Measurements from ENCODE around the gene TECTA.

Gene TECTA

GRCh38 chr11:121132211-121132976 is 31.4 kb downstream of the TECTA start:
- no peak for TF ChIP-seq CTCF (IDR thresholded peaks at IDR 0.05; ENCODE audit: extremely low read depth, insufficient read depth, missing control alignments)
- in situ Hi-C loops (cut with MboI; ENCODE audit: low pct_unique_long_range_greater_than_20kb, low sequenced_read_pairs, unreplicated experiment) = no loop called here
- no peak for DNase-seq (ENCODE audit: low spot score)

DNA sequence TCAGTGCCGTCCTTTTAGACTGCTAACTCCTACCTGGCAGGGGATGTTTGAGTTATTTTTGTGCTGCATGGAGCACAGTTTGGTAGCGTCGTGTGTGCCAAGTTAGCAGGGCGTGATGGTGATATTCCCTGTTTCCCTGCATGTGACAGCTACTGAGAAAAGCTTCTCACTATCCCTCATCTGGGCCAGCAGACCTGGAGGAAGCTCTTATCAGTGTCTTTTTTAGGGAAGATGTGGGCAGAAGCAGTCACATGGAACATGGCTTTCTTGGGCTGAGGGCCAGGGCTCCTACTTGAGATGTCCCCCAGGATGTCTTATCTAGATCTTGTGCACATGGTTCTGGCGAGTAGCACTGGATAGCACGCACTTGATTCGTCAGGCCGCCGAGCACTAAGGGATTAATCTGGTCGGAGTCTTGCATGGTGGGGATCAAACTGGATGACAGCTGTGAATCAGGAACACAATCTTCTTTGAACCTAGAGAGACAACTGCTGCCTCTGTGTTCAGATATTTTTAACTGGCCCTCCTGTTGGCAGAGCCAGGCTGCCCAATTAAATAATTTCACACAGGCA is 33.8 kb downstream of the TECTA start:
- in situ Hi-C loops (cut with MboI; ENCODE audit: low pct_unique_long_range_greater_than_20kb, low sequenced_read_pairs, unreplicated experiment) = no loop called here
- no peak for DNase-seq (ENCODE audit: low spot score)
- no peak for TF ChIP-seq CTCF (IDR thresholded peaks at IDR 0.05; ENCODE audit: extremely low read depth, insufficient read depth, missing control alignments)

- TF ChIP-seq CTCF (IDR thresholded peaks at IDR 0.05; ENCODE audit: extremely low read depth, insufficient read depth, missing control alignments) = no peak
- in situ Hi-C loops (cut with MboI; ENCODE audit: low pct_unique_long_range_greater_than_20kb, low sequenced_read_pairs, unreplicated experiment) = no loop called here
- no peak for DNase-seq (ENCODE audit: low spot score)
These were observed 36.0 kb downstream of the TECTA start for GRCh38 chr11:121137005-121137404.

DNA sequence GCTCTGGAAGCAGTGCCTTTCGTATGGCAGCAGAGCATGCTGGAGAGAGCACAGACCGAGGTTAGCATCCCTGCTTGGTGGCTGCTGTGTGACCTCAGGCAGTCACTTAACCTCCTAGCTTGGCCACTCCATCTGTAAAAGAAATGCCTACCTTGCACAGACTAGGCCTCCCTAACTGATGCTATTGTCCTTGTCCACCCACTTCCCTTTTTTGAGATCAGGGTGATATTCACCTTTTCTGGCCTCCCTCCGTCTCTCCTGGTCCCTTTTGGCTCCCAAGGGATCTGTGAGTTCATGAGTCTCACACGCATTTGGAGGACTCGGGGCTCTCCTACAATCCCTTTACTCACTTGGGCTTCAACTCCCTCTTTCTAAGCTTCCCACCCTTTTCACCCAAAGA is 37.2 kb downstream of the TECTA start:
- no peak for TF ChIP-seq CTCF (IDR thresholded peaks at IDR 0.05; ENCODE audit: extremely low read depth, insufficient read depth, missing control alignments)
- no peak for DNase-seq (ENCODE audit: low spot score)
- in situ Hi-C loops (cut with MboI; ENCODE audit: low pct_unique_long_range_greater_than_20kb, low sequenced_read_pairs, unreplicated experiment) = no loop called here

- in situ Hi-C loops (cut with MboI; ENCODE audit: low pct_unique_long_range_greater_than_20kb, low sequenced_read_pairs, unreplicated experiment) = no loop called here
- no peak for DNase-seq (ENCODE audit: low spot score)
- no peak for TF ChIP-seq CTCF (IDR thresholded peaks at IDR 0.05; ENCODE audit: extremely low read depth, insufficient read depth, missing control alignments)
These were observed 39.3 kb downstream of the TECTA start for GRCh38 chr11:121140369-121140768.

GRCh38 chr11:121141066-121141465 is 40.0 kb downstream of the TECTA start:
- TF ChIP-seq CTCF (IDR thresholded peaks at IDR 0.05; ENCODE audit: extremely low read depth, insufficient read depth, missing control alignments) = no peak
- no peak for DNase-seq (ENCODE audit: low spot score)
- in situ Hi-C loops (cut with MboI; ENCODE audit: low pct_unique_long_range_greater_than_20kb, low sequenced_read_pairs, unreplicated experiment) = no loop called here

Data from GM13977 (cell line).